ENCODE data around the gene PHYKPL.

- TF ChIP-seq ARID4B (CRISPR knock-in tag; IDR thresholded peaks at IDR 0.05; ENCODE audit: borderline replicate concordance), result no peak
- TF ChIP-seq ZNF138 (CRISPR knock-in tag; conservative IDR thresholded peaks at IDR 0.05), result no peak
- TF ChIP-seq CTCF (IDR thresholded peaks at IDR 0.05), result no peak
- no peak for TF ChIP-seq PRDM15 (CRISPR knock-in tag; IDR thresholded peaks at IDR 0.05)
- TF ChIP-seq E2F4 (CRISPR knock-in tag; IDR thresholded peaks at IDR 0.05; ENCODE audit: borderline replicate concordance, low read depth), result no peak
Measured at GRCh38 chr5:178208540-178209227, 23.9 kb downstream of the PHYKPL start.

Data from WTC11 (cell line).